HepG2 (cell line): Measurements from ENCODE around the gene USP10. TPM values are rescaled to one million over a fixed set of nuclear protein-coding genes. Genes with fewer than 3 reads are reported as not detected.
A peak's percentile ranks its signal among the peaks of the same experiment; 100 is the strongest.

ENCODE experiments used
- ATAC-seq: fragments of 200-7000 bp; cut with Tn5 transposase; 3 replicates; pipeline ENCODE4 v1.9.1; 2020; ENCODE audit warnings: mild to moderate bottlenecking, moderate library complexity
- BruUV-seq: library from RNA; stranded (reverse); fragments of 400-500 nt; replicated peaks from 2 replicates; lab custom pipeline; 2021; lab: Mats Ljungman, UMichigan
- CTCF ChIA-PET: fragments of 300-600 bp; formaldehyde crosslinking; extraction: SDS; loops from one replicate; lab custom pipeline; 2021; ENCODE audit warnings: low total read pairs, inconsistent platforms, low intra/inter-chr PET ratio; lab: Yijun Ruan, JAX
- POLR2A ChIA-PET: fragments of 350-600 bp; sonication (Branson Sonifier 250); formaldehyde crosslinking; loops from one replicate; lab custom pipeline; 2020; ENCODE audit warnings: antibody characterized with exemption, inconsistent platforms; lab: Yijun Ruan, JAX
- DNase-seq: peaks from one replicate; pipeline ENCODE4 v3.0.0-alpha.2; 2015; ENCODE audit warnings: low spot score
- FAIRE-seq: peaks from 3 replicates; lab custom pipeline; 2011; peaks lifted over from hg19 to GRCh38; lab: Jason Lieb, UNC
- H2AFZ ChIP-seq: one replicate; pipeline ENCODE4 v1.6.1; 2011; ENCODE audit warnings: low read length, inconsistent platforms
- H3K27ac ChIP-seq: fragments of 300-600 bp; 3 replicates; pipeline ENCODE4 v1.8.0; 2011; ENCODE audit warnings: mixed run types, mild to moderate bottlenecking, mixed read lengths, low read length, inconsistent platforms; ENCODE audit not compliant: insufficient read depth; ENCODE audit errors: extremely low read length
- H3K27me3 ChIP-seq, 2 experiments: fragments of 200-600 bp in 1 of 2; 2 replicates in 1 of 2; 3 replicates in 1 of 2; pipeline versions ENCODE4 v1.6.0 to v1.8.0; 2011; ENCODE audit warnings: low read length in 2 of 2, mild to moderate bottlenecking in 2 of 2, moderate library complexity in 2 of 2, inconsistent platforms in 1 of 2; ENCODE audit not compliant: insufficient read depth in 2 of 2, control insufficient read depth in 1 of 2
- H3K36me3 ChIP-seq, 2 experiments: fragments of 200-600 bp in 1 of 2; replicated peaks in 1 of 2; 2 replicates in 1 of 2; 3 replicates in 1 of 2; pipeline versions ENCODE4 v1.5.1 to v1.8.0; 2011; ENCODE audit warnings: low read length in 2 of 2, inconsistent platforms in 1 of 2; ENCODE audit not compliant: insufficient read depth in 2 of 2, control insufficient read depth in 1 of 2
- H3K4me1 ChIP-seq: 2 replicates; pipeline ENCODE4 v1.5.1; 2012; ENCODE audit warnings: low read length, inconsistent platforms; ENCODE audit not compliant: insufficient read depth
- H3K4me2 ChIP-seq: 2 replicates; pipeline ENCODE4 v1.6.0; 2011; ENCODE audit warnings: low read depth, low read length, inconsistent platforms
- H3K4me3 ChIP-seq, 3 experiments: fragments of 200-600 bp in 1 of 3; sonication (generic), shearing (Covaris generic) in 1 of 3; replicated peaks in 1 of 3; 2 replicates each; pipeline ENCODE4 v1.5.1; 2011 to 2016; ENCODE audit warnings: low read length in 3 of 3, inconsistent platforms in 2 of 3, low read depth in 2 of 3, mild to moderate bottlenecking in 2 of 3, control low read depth in 1 of 3, mixed read lengths in 1 of 3; ENCODE audit not compliant: insufficient read depth in 1 of 3
- H3K79me2 ChIP-seq: one replicate; pipeline ENCODE4 v1.6.1; 2011; ENCODE audit warnings: low read length, inconsistent platforms; ENCODE audit not compliant: insufficient read depth
- H3K9ac ChIP-seq: 2 replicates; pipeline ENCODE4 v1.6.0; 2011; ENCODE audit warnings: mild to moderate bottlenecking, low read depth, low read length, inconsistent platforms; ENCODE audit not compliant: insufficient read depth
- H3K9me3 ChIP-seq: 2 replicates; pipeline ENCODE4 v1.5.1; 2012; ENCODE audit warnings: mild to moderate bottlenecking, low read length
- H4K20me1 ChIP-seq: 2 replicates; pipeline ENCODE4 v1.6.0; 2011; ENCODE audit warnings: inconsistent platforms, mild to moderate bottlenecking, low read length, moderate library complexity; ENCODE audit not compliant: insufficient read depth
- AGO2 ChIP-seq: fragments of 200-400 bp; formaldehyde crosslinking; optimal IDR thresholded peaks from 2 replicates; pipeline ENCODE3; 2017; ENCODE audit warnings: mild to moderate bottlenecking, low read depth, low read length, moderate library complexity
- HNF4A ChIP-seq: sonication (generic); formaldehyde crosslinking; IDR thresholded peaks from 2 replicates; pipeline ENCODE4 v1.4.0; 2020; ENCODE audit warnings: missing genetic modification reagents
- HNRNPL ChIP-seq: fragments of 200-400 bp; formaldehyde crosslinking; IDR thresholded peaks from 2 replicates; pipeline ENCODE4 v1.6.1; 2017; ENCODE audit warnings: mild to moderate bottlenecking, low read depth, low read length
- MTA1 ChIP-seq: sonication (generic); formaldehyde crosslinking; IDR thresholded peaks from 2 replicates; pipeline ENCODE4 v1.4.0; 2020; ENCODE audit warnings: missing genetic modification reagents, mild to moderate bottlenecking, borderline replicate concordance
- WGBS: methylation state at CpG from one replicate; pipeline ENCODE4 v1.1.6; 2017; ENCODE audit warnings: low lambda C conversion rate; 5-methylcytosine and 5-hydroxymethylcytosine counted together
- in situ Hi-C: cut with HindIII; loops from 2 replicates; pipeline ENCODE4 v1.10.0; 2017; ENCODE audit warnings: low pct_unique_long_range_greater_than_20kb; ENCODE audit not compliant: extremely low pct_ligation_motif_present
- intact Hi-C: fragments of 100-400 bp; cut with micrococcal nuclease; formaldehyde crosslinking; loops from one replicate; pipeline ENCODE4 v1.10.0; 2022; ENCODE audit not compliant: unreplicated experiment
- polyA plus RNA-seq, 8 experiments: library from polyadenylated mRNA; depleted of rRNA in 3 of 8; stranded (reverse) in 7 of 8; unstranded in 1 of 8; fragments of >200 nt; fragmentation: Illumina TruSeq in 4 of 8; extraction: Trizol in 4 of 8; gene quantifications; 2 replicates each; pipeline versions ENCODE4 v1.2.1 to v1.2.3, GENCODE V29; 2011 to 2016; ENCODE audit warnings: low read depth in 4 of 8, missing spikeins in 1 of 8, mixed read lengths in 1 of 8; ENCODE audit not compliant: insufficient read depth in 1 of 8
- total RNA-seq, 5 experiments: library from RNA; depleted of rRNA; stranded (reverse); fragments of >200 nt; fragmentation: Illumina TruSeq; extraction: Trizol; gene quantifications; 2 replicates each; pipeline ENCODE4 v1.2.3, GENCODE V29; 2016; ENCODE audit warnings: low read depth in 1 of 5

The USP10 gene
- total and polyA plus RNA-seq, 2 of the 13 experiments (the other 11 are each of a cell fraction or from before 2014, with no cell fraction given): 79.1 to 122 TPM

GRCh38 chr16:84737192-84738011 lies 37.6 kb downstream of the USP10 start:
- peaks cover 91% of the 10 kb centered on the region for H3K79me2 ChIP-seq
- DNase-seq: no peak
- peaks cover 70% of the 10 kb centered on the region for H4K20me1 ChIP-seq
- no peak overlapping the region for H3K27ac ChIP-seq
- no peak overlapping the region for H3K4me2 ChIP-seq
- TF ChIP-seq HNRNPL (0 out of 2 replicates have a peak, but pooled peaks have one; percentile 36), MTA1 (CRISPR knock-in tag) (peak; percentile 13; the same call in 1 of the 2 replicates), HNF4A (CRISPR knock-in tag) (no peak), AGO2 (peak; percentile 22)
- H3K27me3 ChIP-seq: no peaks in the 10 kb centered on the region
- no peaks in the 10 kb centered on the region for H3K9me3 ChIP-seq
- BruUV-seq: no TSS peak
- ATAC-seq: no peak
- 95% methylated on average over 12 of the region's 12 CpGs for WGBS
- POLR2A ChIA-PET: interaction anchor here (1.4 kb wide), 1 partner anchor 8 kb away, joined by 5 read pairs; no protein-coding TSS in a partner anchor
- H3K36me3 ChIP-seq: peaks cover 22 to 43% of the 10 kb centered on the region in 2 experiments
- no peak overlapping the region for H3K9ac ChIP-seq
- in situ Hi-C loops: no loop called here
- H3K4me1 ChIP-seq: peaks cover 75% of the 10 kb centered on the region
- no peak for FAIRE-seq
- no peak overlapping the region for H3K4me3 ChIP-seq
- intact Hi-C loops: loop anchor here (1.0 kb wide), 2 partner anchors 65 to 115 kb away; no protein-coding TSS in a partner anchor
- CTCF ChIA-PET: interaction anchor here (1.1 to 4.4 kb wide), 6 partner anchors 11 to 233 kb away, joined by 4 to 37 read pairs (median 9); no protein-coding TSS in a partner anchor
- no peak overlapping the region for H2AFZ ChIP-seq
